WTC11 (cell line): ENCODE results near the gene CABLES1.

Experiments
- EMX1 ChIP-seq: fragments of 250-450 bp; sonication (Bioruptor Pico); IDR thresholded peaks from 2 replicates; pipeline ENCODE4 v1.8.0; 2021; ENCODE audit warnings: mild to moderate bottlenecking
- ETV6 ChIP-seq: sonication (generic); formaldehyde crosslinking; IDR thresholded peaks from 2 replicates; pipeline ENCODE4 v1.8.1; 2022; ENCODE audit warnings: mild to moderate bottlenecking, missing genetic modification reagents
- GABPB1 ChIP-seq: sonication (generic); formaldehyde crosslinking; IDR thresholded peaks from 2 replicates; pipeline ENCODE4 v1.8.1; 2023; ENCODE audit warnings: mild to moderate bottlenecking, missing genetic modification reagents
- TCF7 ChIP-seq: sonication (generic); formaldehyde crosslinking; IDR thresholded peaks from 2 replicates; pipeline ENCODE4 v1.8.0; 2022; ENCODE audit warnings: mild to moderate bottlenecking, low read depth, missing genetic modification reagents, moderate library complexity
- TF ChIP-seq, protein P1 (sequence below): sonication (generic); formaldehyde crosslinking; conservative IDR thresholded peaks from 2 replicates; pipeline ENCODE4 v1.8.1; 2022; ENCODE audit warnings: mild to moderate bottlenecking, missing genetic modification reagents
- TF ChIP-seq, protein P2 (sequence below): sonication (generic); formaldehyde crosslinking; IDR thresholded peaks from 2 replicates; pipeline ENCODE4 v1.8.0; 2022; ENCODE audit warnings: mild to moderate bottlenecking, missing genetic modification reagents
- TF ChIP-seq, protein P3 (sequence below): fragments of 200-600 bp; IDR thresholded peaks from 2 replicates; pipeline ENCODE4 v1.8.0; 2022; ENCODE audit warnings: antibody characterized with exemption
- TF ChIP-seq, protein P4 (sequence below): sonication (generic); formaldehyde crosslinking; IDR thresholded peaks from 2 replicates; pipeline ENCODE4 v1.8.1; 2023; ENCODE audit warnings: mild to moderate bottlenecking, missing genetic modification reagents, borderline replicate concordance
- TF ChIP-seq, protein P5 (sequence below): sonication (generic); formaldehyde crosslinking; IDR thresholded peaks from 2 replicates; pipeline ENCODE4 v1.8.0; 2022; ENCODE audit warnings: mild to moderate bottlenecking, missing genetic modification reagents

DNA sequence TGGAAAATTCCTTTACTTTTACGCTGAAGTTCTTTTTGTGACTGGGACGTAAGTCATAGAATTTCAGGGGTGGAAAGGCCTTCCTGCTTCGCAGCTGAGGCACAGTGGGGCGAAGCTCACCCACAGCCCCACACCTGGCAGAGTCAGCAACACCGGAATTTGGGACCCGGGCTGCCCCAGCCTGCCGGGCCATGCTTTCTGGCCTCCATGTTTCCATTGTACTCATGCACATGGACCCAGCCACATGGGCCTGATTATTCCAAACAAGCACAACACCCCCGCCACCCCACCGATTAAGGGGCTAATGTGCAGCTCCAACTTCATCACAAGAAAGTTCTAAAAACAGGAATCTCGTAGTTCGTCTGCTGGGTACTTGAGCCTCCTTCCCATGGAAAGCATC, 82.5 kb downstream of the CABLES1 start:
- TF ChIP-seq, protein P1, sequence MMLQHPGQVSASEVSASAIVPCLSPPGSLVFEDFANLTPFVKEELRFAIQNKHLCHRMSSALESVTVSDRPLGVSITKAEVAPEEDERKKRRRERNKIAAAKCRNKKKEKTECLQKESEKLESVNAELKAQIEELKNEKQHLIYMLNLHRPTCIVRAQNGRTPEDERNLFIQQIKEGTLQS (CRISPR knock-in tag) = no peak
- TF ChIP-seq, protein P2, sequence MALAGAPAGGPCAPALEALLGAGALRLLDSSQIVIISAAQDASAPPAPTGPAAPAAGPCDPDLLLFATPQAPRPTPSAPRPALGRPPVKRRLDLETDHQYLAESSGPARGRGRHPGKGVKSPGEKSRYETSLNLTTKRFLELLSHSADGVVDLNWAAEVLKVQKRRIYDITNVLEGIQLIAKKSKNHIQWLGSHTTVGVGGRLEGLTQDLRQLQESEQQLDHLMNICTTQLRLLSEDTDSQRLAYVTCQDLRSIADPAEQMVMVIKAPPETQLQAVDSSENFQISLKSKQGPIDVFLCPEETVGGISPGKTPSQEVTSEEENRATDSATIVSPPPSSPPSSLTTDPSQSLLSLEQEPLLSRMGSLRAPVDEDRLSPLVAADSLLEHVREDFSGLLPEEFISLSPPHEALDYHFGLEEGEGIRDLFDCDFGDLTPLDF (CRISPR knock-in tag) = no peak
- TF ChIP-seq, protein P3, sequence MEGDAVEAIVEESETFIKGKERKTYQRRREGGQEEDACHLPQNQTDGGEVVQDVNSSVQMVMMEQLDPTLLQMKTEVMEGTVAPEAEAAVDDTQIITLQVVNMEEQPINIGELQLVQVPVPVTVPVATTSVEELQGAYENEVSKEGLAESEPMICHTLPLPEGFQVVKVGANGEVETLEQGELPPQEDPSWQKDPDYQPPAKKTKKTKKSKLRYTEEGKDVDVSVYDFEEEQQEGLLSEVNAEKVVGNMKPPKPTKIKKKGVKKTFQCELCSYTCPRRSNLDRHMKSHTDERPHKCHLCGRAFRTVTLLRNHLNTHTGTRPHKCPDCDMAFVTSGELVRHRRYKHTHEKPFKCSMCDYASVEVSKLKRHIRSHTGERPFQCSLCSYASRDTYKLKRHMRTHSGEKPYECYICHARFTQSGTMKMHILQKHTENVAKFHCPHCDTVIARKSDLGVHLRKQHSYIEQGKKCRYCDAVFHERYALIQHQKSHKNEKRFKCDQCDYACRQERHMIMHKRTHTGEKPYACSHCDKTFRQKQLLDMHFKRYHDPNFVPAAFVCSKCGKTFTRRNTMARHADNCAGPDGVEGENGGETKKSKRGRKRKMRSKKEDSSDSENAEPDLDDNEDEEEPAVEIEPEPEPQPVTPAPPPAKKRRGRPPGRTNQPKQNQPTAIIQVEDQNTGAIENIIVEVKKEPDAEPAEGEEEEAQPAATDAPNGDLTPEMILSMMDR = no peak
- TF ChIP-seq, protein P4, sequence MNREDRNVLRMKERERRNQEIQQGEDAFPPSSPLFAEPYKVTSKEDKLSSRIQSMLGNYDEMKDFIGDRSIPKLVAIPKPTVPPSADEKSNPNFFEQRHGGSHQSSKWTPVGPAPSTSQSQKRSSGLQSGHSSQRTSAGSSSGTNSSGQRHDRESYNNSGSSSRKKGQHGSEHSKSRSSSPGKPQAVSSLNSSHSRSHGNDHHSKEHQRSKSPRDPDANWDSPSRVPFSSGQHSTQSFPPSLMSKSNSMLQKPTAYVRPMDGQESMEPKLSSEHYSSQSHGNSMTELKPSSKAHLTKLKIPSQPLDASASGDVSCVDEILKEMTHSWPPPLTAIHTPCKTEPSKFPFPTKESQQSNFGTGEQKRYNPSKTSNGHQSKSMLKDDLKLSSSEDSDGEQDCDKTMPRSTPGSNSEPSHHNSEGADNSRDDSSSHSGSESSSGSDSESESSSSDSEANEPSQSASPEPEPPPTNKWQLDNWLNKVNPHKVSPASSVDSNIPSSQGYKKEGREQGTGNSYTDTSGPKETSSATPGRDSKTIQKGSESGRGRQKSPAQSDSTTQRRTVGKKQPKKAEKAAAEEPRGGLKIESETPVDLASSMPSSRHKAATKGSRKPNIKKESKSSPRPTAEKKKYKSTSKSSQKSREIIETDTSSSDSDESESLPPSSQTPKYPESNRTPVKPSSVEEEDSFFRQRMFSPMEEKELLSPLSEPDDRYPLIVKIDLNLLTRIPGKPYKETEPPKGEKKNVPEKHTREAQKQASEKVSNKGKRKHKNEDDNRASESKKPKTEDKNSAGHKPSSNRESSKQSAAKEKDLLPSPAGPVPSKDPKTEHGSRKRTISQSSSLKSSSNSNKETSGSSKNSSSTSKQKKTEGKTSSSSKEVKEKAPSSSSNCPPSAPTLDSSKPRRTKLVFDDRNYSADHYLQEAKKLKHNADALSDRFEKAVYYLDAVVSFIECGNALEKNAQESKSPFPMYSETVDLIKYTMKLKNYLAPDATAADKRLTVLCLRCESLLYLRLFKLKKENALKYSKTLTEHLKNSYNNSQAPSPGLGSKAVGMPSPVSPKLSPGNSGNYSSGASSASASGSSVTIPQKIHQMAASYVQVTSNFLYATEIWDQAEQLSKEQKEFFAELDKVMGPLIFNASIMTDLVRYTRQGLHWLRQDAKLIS (CRISPR knock-in tag) = no peak
- TF ChIP-seq, protein P5, sequence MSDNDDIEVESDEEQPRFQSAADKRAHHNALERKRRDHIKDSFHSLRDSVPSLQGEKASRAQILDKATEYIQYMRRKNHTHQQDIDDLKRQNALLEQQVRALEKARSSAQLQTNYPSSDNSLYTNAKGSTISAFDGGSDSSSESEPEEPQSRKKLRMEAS = no peak
- TF ChIP-seq ETV6 (CRISPR knock-in tag) (no peak), EMX1 (CRISPR knock-in tag) (no peak), GABPB1 (no peak), TCF7 (no peak)
